H54 (cell line): Measurements from ENCODE around the gene SLC25A51.
"Not testable (repeated sequence)": the region's sequence is repeated elsewhere in the genome, so short reads cannot be mapped to it uniquely, and the experiment has no call there.

ENCODE experiments used
- DNase-seq: peaks from one replicate; pipeline ENCODE4 v3.0.0; 2011; ENCODE audit warnings: low spot score, mixed read lengths; ENCODE audit not compliant: insufficient read length
- FAIRE-seq: peaks from 3 replicates; lab custom pipeline; 2011; peaks lifted over from hg19 to GRCh38; lab: Jason Lieb, UNC
- POLR2A ChIP-seq: IDR thresholded peaks from 2 replicates; pipeline ENCODE4 v1.6.1; 2011; ENCODE audit warnings: low read depth, mild to moderate bottlenecking, low read length

The SLC25A51 gene

GRCh38 chr9:37889536-37889935 is 14.4 kb downstream of the SLC25A51 start:
- no peak for FAIRE-seq

DNA sequence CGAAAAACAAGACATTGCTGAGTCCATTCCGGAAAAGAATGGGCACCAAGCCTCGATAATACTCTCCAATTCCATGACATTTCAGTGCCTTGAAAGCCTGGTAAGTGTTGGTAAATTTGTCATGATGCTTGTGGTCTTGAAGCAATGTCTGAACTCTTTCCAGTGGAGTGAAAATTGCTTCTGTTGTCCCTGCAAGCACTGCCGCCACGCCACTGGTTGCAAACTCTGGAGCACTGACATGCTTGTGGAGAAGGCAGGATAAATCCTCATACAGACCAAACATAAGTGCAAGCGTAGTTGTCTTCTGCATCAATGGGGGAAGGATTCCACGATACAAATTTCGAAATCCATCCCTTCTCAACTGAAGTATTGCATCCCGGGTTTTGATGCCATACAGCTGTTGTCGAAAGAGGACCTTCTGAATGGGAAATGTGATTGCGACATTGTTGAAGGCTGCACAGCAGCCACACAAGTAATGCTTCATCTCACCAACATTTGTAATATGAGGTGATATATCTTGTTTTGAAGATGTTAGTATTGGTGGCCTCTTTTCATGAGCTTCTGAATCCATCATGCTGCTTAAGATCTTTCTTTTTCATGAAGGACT is 15.8 kb downstream of the SLC25A51 start:
- DNase-seq, FAIRE-seq: not testable (repeated sequence)

More at GRCh38 chr9:37889536-37889935, 14.4 kb downstream of the SLC25A51 start:
- DNase-seq, result no peak
- TF ChIP-seq POLR2A, result no peak

DNA sequence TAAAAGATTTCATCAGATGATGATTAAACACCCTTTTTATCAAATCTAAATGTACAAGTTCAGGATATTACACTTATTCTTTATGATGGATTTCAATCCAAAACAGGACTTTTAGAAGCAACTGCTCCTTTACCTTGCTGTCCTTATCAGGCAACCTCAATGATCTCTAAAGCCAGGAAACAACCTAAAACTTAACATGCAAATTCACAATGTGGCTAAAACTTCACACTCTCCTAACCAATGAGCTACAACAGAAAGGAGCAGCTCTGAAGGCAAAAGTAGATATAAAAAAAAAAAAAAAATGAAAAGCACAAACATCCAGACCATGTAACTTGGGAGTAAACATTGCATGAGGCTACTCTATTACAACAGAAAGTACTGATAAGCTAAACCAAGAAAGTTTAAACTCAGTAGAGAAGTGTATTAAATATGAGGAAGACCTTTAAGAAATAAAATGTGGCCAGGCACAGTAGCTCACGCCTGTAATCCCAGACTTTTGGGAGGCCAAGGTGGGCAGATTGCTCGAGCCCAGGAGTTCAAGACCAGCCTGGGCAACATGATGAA is 22.9 kb downstream of the SLC25A51 start:
- no peak for TF ChIP-seq POLR2A
- FAIRE-seq, result no peak

DNA sequence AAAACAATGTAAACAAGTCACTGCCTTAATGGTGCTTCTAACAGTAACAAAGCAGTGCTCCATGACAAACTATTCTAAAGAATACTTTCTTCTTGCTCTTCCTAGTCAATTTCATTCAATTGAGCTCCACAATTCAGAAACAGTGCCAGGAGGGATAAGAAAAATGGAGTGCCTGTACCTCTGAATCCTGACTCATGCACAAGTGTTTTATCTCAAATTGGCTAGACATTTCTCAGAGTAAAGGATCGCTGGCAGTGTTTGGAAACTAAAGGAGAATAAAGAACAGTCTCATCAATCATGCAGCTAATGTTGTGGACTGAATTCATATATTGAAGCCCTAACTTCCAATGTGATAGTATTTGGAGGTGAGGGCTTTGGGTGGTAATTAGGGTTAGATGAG is 27.6 kb downstream of the SLC25A51 start:
- DNase-seq (no peak), FAIRE-seq (no peak)
- no peak for TF ChIP-seq POLR2A

More for the DNA sequence above, 22.9 kb downstream of the SLC25A51 start:
- no peak for DNase-seq

DNA sequence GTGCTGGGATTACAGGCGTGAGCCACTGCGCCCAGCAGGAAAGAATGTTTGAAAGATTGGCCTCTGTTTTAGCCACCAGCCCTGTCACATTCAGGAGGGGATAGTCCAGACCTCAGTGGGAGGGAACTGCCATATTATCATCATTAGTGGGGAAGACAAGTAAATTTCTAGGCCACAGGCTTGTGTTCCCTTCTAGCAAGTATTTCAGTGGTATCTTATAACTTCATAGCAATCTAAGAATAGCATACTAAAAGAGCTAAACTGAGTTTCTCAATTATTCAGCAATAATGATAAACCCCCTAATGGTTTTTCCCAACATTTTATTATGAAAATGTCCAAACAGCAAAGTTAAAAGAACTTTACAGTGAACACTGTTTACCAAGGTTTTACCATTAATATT is 30.0 kb downstream of the SLC25A51 start:
- FAIRE-seq, result no peak
- no peak for DNase-seq
- TF ChIP-seq POLR2A, result no peak

GRCh38 chr9:37870799-37871176 is 33.1 kb downstream of the SLC25A51 start:
- DNase-seq (no peak), FAIRE-seq (no peak)
- no peak for TF ChIP-seq POLR2A

GRCh38 chr9:37870081-37870798 is 33.7 kb downstream of the SLC25A51 start:
- TF ChIP-seq POLR2A, result no peak
- DNase-seq (no peak), FAIRE-seq (no peak)

DNA sequence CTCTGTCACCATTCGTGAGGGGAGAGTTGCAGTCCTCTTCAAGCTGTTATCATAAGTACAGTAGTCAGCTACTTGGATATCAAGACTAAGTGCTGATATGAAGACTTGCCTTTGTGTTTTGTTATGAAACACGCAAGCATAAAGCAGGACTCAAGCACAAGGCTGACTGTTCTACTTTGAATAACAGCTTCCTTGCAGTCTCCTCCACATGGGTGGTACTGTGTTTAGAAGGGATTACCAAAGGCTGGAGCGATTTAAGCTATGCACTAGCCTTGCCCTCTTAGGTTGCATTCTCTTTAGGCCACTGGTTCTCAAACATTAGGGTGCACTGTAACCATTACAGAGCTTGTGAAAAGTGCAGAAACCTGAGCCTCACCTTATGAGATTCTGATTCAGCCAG is 41.4 kb downstream of the SLC25A51 start:
- no peak for FAIRE-seq
- no peak for DNase-seq
- TF ChIP-seq POLR2A, result no peak

DNA sequence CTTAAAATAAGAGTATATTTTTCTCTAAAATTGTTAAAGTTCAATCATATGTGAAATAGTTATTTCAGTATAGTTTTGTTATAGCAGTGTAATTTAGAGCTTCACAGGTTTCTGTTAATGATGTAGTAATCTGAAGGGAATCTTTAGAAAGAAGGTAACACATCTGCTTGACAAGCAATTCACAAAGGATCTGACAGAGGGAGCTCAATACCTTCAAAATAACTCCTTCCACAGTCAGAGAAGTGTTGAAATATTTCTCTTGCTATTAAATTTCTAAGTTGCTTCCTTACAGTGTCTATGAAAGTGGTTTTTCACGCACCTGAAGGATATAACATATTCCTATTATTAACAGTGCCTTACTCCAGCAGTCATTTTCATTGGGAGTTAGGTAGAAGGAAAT is 44.9 kb downstream of the SLC25A51 start:
- DNase-seq, result no peak
- no peak for FAIRE-seq
- no peak for TF ChIP-seq POLR2A

DNA sequence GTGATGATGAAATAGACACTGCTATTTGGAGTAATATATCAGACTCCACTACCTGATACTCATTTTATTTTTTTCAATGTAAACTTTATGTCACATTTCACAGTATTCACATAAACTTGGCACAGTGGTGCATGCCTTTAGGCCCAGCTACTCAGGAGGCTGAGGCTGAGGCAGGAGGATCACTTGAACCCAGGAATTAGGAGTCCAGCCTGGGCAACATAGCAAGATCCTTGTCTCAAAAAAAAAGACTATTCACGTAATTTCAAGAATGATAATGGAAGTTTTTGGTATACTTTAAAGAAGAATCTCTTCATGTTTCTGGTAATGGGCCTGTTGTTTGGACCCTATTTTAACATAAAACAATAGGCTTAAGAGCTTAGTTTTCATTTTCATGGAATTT is 47.4 kb downstream of the SLC25A51 start:
- no peak for DNase-seq
- no peak for TF ChIP-seq POLR2A
- no peak for FAIRE-seq

DNA sequence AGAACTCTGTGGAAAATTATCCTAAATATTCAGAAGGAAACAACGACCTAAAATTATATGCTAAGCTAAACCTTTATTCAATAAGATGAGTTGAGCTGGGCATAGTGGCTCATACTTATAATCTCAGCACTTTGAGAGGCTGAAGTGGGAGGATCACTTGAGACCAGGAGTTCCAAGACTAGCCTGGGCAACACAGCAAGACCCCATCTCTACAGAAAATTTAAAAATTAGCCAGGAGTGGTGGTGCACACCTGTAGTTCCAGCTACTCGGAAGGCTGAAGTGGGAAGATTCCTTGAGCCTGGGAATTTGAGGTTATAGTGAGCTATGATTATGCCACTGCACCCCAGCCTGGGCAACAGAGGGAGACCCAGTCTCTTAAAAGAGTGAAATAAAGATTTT is 51.7 kb downstream of the SLC25A51 start:
- no peak for FAIRE-seq
- no peak for DNase-seq
- no peak for TF ChIP-seq POLR2A

GRCh38 chr9:37840560-37841194 is 63.2 kb downstream of the SLC25A51 start:
- DNase-seq (no peak), FAIRE-seq (peak; percentile 53)
- no peak for TF ChIP-seq POLR2A

DNA sequence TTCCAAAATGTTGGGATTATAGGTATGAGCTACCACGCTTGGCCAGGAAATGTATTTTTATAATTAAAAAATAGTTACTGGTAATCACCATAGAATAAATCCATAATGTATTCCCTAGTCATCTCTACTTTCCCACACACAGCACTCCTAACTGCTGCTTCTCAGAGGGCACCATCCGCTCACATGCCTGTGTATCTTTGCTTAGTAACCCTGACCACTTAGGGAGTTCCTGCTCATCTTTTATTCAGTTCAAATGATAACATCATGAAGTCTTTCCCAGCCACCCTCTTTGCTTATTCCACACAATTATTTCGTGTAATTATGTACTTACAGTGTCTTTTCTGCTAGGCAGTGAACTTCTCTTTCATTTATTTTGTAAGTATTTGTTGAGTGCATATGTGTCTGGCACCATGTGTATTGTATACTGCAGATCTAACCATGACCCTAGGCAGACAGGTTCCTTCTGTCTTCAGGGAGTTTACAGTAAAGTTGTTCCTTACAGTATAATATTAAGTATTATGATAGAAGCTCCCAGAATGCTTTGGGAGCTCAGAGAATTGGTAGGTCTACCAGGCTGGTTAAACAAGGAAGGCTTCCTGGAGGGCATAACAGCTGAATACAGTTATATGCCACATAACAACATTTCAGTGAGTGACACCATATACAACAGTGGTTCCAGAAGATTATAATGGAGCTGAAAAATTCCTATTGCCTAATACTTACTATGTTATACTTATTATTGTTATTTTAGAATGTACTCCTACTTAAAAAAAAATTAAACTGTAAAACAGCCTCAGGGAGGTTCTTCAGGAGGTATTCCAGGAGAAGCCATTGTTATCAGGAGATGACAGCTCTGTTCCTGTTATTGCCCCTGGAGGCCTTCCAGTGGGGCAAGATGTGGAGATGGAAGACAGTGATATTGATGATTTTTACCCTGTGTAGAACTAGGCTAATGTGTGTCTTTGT is 64.1 kb downstream of the SLC25A51 start:
- FAIRE-seq (no peak), DNase-seq (no peak)
- no peak for TF ChIP-seq POLR2A
